ENCODE data around the gene TADA2A. TPM values are rescaled to one million over a fixed set of nuclear protein-coding genes. Genes with fewer than 3 reads are reported as not detected.

The TADA2A gene
- total RNA-seq, 1 experiment from 2014 or later, result 10.8 TPM

- DNase-seq (ENCODE audit: low read depth), result no peak
Observed at GRCh38 chr17:37463039-37463438, 56.4 kb downstream of the TADA2A start.

GRCh38 chr17:37465069-37465616 is 58.5 kb downstream of the TADA2A start:
- DNase-seq (ENCODE audit: low read depth), result peak; percentile 14

- no peak for DNase-seq (ENCODE audit: low read depth)
Observed at GRCh38 chr17:37466471-37466870, 59.8 kb downstream of the TADA2A start.

- no peak for DNase-seq (ENCODE audit: low read depth)
Observed at GRCh38 chr17:37470181-37470580, 63.5 kb downstream of the TADA2A start.

DNA sequence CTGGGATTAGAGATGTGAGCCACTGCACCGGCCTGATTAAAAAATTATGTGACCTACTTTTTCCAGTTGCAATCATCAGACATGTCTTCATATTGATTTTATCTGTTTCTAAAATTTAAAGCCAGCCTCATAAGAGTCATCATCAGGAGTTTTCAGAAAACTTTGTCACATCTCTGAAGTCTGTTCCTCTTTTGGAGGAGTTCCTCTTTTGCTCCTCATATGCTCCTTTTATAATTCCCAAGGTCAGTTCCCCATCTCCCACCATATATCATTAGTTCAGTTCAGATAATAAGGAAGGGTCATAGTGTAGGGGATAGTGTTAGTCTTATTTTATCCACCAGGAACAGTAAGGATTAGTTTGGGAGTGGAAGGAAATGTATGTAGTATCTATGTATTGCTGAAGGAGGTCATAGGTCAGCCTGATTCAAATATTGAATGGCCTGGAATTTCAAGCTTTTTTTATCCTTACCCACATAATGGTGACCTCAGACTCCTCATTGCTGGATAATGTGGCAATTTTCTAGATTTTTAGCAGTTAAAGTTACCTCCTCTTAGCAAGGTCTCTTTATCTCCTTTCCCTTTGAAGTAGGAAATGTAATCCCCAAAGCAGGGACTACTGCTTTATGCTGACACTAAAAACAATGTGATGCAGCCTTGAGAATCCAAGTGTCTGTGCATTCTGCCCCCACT is 69.2 kb downstream of the TADA2A start:
- no peak for DNase-seq (ENCODE audit: low read depth)

DNA sequence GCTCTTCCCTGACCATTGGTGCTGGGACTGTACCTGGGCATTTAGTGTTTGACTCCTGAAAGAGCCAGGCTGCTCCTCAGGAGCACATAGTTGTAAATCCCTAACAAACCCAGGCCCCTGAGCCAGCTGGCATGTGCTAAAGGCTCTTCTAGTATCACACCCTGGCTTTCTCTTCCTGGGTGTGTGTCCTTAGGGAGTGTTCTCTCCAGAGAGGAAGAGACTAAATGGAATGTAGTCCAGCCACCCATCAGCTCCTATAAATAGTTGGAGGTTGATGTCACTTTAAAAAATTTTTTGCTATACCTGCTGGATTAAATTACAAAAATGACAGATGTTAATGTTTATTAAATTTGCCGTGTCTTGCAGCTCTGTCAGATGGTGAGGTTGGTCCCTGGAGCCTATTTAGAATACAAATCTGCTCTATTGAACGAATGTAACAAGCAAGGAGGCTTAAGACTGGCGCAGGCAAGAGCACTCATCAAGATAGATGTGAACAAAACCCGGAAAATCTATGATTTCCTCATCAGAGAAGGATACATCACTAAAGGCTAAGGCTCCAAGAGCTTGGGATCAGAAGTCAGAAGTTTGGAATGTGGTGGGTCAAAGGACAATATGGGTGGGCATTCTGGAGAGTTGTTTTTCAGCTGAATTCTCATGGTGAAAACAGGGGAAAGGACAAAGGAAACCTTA is 69.9 kb downstream of the TADA2A start:
- DNase-seq (ENCODE audit: low read depth), result peak; percentile 21

DNA sequence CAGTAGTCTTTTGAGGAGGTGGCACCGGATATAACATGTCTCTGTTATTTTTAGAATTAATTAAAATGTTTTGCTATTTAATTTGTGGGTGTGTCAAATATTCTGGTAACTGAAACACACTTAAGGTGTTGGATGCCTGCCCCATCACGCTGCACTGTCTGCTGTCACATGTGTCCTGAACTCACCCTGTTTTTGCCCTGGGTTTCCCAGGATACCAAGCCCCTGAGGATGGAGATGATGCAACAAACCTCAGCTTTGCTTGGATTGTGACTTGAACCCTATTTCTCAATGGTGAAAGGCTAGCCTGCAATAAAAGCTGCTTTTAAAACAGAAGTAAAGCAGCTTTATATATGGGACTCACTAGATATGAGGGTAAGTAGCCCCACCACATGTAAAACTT is 71.5 kb downstream of the TADA2A start:
- DNase-seq (ENCODE audit: low read depth), result no peak

DNA sequence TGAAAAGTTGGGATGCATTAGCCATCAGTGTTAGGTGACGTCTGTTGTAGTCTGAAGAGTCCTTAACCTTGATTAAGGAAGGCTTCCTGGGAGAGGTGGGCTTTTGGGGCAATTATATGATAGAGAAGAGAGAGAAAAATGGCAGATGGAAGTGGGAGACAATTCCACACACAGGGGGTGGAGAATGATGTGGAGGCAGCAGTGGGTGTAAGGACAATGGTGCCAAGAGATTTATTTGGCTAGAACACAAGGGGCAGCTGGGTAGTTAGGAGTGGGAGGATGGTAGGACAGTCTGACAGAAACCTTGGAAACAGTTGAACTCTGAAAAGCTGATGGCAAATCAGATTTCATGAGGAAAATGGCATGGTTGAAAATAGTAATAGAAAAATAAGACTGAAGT is 72.3 kb downstream of the TADA2A start:
- DNase-seq (ENCODE audit: low read depth), result no peak

DNA sequence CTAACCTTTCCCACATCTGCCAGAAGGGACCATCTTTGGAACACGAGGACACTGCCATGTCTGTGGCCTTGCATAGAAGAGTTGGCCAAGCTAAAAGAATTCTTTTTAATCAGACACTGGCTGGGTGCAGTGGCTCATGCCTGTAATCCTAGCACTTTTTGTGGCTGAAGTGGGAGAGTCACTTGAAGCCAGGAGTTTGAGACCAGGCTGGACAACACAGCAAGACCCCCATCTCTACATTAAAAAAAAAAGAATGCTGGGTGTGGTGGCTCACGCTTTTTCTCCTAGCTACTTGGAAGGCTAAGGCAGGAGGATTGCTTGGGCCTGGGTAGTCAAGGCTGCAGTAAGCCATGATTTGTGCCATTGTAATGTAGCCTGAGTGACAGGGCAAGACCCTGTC is 73.7 kb downstream of the TADA2A start:
- DNase-seq (ENCODE audit: low read depth), result no peak

DNA sequence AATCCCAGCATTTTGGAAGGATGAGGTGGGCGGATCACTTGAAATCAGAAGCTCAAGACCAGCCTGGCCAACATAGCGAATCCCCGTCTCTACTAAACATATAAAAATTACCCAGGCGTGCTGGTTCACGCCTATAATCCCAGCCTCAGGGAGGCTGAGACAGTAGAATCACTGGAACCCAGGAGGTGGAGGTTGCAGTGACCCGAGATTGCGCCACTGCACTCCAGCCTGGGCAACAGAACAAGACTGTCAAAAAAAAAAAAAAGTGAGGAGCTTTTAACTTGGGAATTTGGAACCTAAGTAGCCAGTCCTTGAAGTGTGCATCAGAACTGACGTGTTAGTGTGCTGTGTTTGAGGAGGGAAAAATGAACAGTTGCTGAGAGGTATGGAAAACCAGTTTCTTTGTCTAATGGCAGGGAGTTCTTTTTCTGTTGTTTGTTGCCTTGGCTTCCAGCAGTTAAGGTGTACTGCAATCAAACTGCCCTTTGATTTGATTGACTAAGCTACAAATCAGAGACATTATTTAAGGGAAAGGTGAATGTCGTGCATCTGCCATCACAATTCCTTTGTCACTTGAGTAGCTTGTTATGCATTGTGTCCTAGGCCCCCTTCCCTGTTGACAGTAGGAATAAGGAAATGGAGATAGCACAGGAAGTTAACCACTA is 74.4 kb downstream of the TADA2A start:
- no peak for DNase-seq (ENCODE audit: low read depth)

DNA sequence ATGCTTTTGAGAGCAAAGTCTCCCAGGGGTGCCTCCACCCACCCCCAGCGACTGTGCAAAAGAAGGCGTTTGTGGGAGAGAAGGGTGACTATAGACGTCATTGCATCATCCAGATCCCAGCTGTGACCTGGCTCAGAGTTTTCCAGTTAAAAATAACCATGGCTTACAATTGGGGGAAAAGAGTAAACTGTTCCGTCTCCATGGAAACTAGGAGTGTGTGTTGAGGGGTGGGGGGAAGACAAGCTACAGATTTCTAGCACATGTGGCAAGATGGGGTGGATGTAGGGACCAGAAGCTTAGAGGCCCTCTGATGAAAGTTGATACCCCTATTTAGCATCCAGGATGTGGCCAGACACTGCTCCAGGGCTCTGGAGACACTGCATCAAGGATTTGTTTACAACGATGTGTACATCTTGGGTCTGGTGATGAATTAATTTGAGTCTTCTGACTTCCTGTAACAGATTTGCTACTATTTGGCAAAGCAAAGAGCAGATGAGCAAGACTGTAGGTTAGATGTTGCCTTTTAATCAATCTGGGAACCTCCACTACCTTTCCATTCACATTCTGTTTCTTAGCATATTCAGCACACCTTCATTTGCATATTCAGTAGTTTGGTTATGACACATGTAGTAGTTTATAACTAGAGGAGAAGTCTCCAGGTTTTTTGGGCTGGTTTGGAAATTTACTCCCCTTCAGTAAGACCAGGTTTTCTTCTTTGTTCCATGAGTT is 76.8 kb downstream of the TADA2A start:
- peak; percentile 94 for DNase-seq (ENCODE audit: low read depth)

DNA sequence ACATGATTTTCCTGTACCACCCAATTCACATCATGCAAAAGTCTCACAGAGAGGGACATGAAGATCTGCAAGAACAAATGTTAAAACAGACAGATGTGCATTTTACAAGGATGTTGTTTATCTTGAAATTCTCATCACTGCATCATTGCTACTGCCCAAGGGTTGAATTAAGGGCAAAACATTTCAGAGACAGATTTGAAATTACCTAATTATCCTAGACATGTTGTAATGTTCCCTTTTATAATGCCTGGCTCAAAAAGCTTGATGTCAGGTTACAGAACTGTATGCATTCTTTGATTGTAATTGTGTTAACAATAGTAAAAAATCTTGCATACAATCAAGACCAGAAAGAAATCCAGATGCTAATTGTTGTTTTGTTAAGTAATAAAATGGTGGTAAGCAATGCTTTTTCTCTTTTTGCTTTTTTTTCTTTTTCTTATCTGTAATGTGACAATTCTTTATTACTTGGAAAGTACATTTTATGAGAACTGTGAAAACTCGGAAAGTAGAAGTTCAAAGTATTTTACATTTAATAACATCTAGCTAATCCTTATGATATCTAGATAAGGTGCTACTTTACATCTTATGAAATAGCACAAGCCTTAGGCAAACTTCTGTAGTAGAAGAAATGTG is 79.4 kb downstream of the TADA2A start:
- DNase-seq (ENCODE audit: low read depth), result no peak

DNA sequence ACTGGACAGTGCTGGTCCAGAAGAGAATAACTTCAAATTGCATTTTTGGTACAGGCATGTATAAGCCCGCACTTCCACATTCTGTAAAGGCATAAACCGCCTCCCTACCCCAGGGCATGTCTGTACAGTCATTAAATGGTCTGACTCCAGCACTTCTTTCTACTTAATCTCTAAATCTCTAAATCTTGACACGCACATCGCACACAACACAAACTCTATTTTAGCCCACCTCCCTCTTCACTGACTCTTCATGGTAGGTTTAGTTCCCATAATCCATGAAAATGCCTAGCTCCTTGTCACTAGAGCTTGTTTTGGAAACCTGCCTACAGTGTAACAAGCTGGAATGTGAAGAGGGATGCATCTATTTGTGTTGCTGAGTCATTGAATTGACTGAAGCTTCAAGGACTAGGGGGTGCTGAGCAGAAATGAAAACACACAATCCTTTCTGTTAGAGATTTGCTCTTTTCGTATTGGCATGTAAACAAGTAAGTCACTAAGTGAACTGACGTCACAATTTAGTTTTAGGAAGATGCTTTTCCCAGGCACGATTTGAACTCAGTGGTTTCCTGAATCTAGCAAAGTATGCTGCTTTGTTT is 81.4 kb downstream of the TADA2A start:
- peak; percentile 93 for DNase-seq (ENCODE audit: low read depth)

GRCh38 chr17:37488607-37489196 is 82.0 kb downstream of the TADA2A start:
- peak; percentile 88 for DNase-seq (ENCODE audit: low read depth)

- peak; percentile 81 for DNase-seq (ENCODE audit: low read depth)
Observed at GRCh38 chr17:37489197-37490001, 82.7 kb downstream of the TADA2A start, which contains the start of gene DUSP14. TSS of gene DUSP14 (plus strand) at chr17:37489891. CDS start at chr17:37512273, 22,382 bp downstream.

DNA sequence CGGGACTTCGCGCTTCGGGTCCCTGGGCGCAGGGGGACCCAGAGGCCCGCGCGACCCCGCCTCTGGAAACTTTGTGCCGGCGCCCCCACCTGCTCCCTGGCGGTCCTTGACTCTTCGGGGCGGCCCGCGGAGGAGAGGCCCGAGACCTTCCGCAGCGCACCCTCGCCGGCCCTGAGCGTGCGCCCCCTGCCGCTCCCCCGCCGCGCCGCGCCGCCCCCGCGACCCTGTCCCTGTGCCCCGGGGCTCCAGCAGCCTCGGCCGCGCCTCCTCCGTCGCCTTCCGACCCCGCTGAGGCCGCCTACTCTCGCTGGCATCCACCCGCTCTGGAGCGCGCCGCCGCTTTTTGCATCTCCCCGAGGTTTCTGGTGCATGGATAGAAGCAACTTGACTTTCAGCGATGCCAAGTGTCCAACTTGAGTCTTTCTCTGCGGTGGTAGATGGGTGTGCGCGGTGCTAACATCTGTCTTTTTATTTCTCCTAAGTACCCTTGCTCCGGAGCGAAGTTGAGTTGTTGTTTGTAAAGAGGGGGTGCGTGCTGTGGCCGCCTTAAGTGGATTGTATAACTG is 83.4 kb downstream of the TADA2A start:
- DNase-seq (ENCODE audit: low read depth), result peak; percentile 70

DNA sequence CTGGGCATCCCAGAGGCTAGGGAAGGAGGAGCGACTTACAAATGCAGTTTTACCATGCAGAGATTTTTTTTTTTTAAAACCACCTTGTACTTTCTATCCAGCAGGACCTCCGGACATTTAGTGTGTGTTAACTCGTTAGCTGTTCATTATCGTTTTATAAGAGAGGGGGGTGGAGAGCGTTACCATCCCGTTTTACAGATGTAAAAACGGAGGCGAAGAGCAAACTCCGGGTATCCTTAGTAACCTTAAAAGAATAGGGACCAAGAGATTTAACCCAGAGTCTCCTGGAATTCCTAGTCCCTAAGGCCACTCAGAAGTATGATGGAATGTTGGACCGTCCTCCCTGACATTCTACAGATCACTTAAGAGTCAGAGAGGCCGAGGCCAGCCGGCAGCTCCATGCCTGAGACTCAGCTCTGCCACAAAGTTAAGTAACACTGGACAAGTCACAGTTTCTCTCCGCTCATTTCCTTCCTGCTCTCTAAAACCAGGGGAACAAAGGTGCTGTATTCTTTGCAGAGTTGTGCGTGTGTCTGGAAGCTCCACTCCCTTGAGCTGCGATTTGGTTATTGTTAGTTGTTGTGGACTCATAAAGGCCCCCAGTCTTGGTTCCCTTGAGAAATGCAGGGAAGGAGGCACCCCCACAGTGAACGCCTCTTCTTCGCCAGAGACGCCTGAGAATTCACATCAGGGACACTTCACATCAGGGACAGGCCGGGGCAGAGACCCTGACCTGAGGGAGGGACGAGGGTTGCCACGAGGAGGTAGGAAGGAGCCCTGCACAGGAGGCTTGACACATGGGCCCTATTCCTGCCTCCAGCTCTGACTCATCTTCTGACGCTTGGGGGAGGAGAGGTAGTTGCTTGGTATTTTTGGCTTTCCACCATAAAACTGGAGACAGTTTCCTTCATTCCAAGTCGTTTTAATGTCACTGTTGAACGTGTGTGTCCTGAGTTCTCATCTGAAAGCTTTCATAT is 84.2 kb downstream of the TADA2A start:
- DNase-seq (ENCODE audit: low read depth), result peak; percentile 86

- no peak for DNase-seq (ENCODE audit: low read depth)
Observed at GRCh38 chr17:37492167-37492566, 85.5 kb downstream of the TADA2A start.
